ENCODE data around the gene IL10RB. TPM values are rescaled to one million over a fixed set of nuclear protein-coding genes. Genes with fewer than 3 reads are reported as not detected.

The IL10RB gene
- total RNA-seq, 1 experiment from 2014 or later = 3.1 TPM

DNA sequence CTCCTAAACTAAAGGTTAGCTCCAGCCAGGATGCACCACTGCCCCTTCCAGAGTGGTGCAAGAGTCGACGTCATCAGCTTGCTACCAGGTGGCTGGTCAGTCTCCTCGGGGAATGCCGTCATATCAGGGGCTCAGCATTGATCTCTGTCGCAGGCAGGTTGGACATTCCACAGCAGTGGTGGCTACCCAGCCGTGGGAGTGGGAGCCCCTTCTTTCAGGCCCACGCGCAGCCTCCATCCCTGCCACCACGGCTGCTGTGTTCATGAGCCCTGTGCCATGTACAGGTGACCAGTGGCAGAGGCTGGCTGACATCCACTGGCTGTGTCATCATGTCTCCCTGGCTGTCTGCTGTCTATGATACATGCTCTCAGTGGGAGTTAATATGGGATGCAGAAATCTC is 25.5 kb downstream of the IL10RB start:
- H3K9me3 Mint-ChIP-seq = no peaks in the 10 kb centered on the region

More for the DNA sequence above, 25.5 kb downstream of the IL10RB start:
- Histone ChIP-seq H3K18ac (ENCODE audit: insufficient read length, low read depth, low read length) (no peak overlapping the region), H3T11ph (ENCODE audit: low read length) (no peak overlapping the region), H4K5ac (ENCODE audit: insufficient read length, low read depth, low read length) (no peak overlapping the region), H4K20me1 (ENCODE audit: control insufficient read depth, insufficient read depth, insufficient read length) (no peaks in the 10 kb centered on the region), H3K4me1 (ENCODE audit: insufficient read depth, low read length) (no peaks in the 10 kb centered on the region), H3K79me1 (ENCODE audit: insufficient read depth, low read depth, low read length, poor library complexity, severe bottlenecking) (no peaks in the 10 kb centered on the region), H3K14ac (ENCODE audit: insufficient read depth, low read length) (no peak overlapping the region), H2BK12ac (ENCODE audit: insufficient read length, low read depth, low read length) (no peak overlapping the region), H4K91ac (ENCODE audit: insufficient read length, low read depth, low read length) (no peak overlapping the region), H2AFZ (ENCODE audit: low read length) (no peak overlapping the region), H4K8ac (replicated peaks; ENCODE audit: insufficient read length, low read depth, low read length) (no peak overlapping the region), H3K23ac (ENCODE audit: insufficient read length, low read depth, low read length) (no peak overlapping the region), H3K9me3 (ENCODE audit: control insufficient read depth, low read depth, low read length) (no peaks in the 10 kb centered on the region), H3K27me3 (ENCODE audit: insufficient read depth, low read length) (no peaks in the 10 kb centered on the region), H3K9ac (ENCODE audit: extremely low read depth, insufficient read length, low read length) (no peak overlapping the region), H3K79me2 (ENCODE audit: insufficient read depth, low read length) (no peaks in the 10 kb centered on the region), H2AK5ac (ENCODE audit: insufficient read length, low read length) (no peak overlapping the region), H3K4ac (ENCODE audit: low read depth, low read length) (no peak overlapping the region), H3K23me2 (ENCODE audit: insufficient read length, low read depth, low read length, poor library complexity, severe bottlenecking) (no peaks in the 10 kb centered on the region), H3K4me2 (ENCODE audit: insufficient read depth, insufficient read length, low read length) (no peak overlapping the region), H3K56ac (ENCODE audit: insufficient read length, low read depth, low read length) (no peak overlapping the region), H2BK20ac (ENCODE audit: low read depth, low read length, poor library complexity, severe bottlenecking) (no peak overlapping the region), H2BK5ac (ENCODE audit: insufficient read length, low read length) (no peak overlapping the region), H2BK15ac (ENCODE audit: low read depth, low read length) (no peak overlapping the region), H3K27ac (ENCODE audit: insufficient read length, low read depth, low read length) (no peak overlapping the region), H2BK120ac (ENCODE audit: low read depth, low read length, poor library complexity, severe bottlenecking) (no peak overlapping the region)
- DNase-seq = no peak
- no peak for TF ChIP-seq CTCF (conservative IDR thresholded peaks at IDR 0.05)
- H3K27ac Mint-ChIP-seq = peak overlapping the region in 1 of 3 experiments; percentile 7; a peak in 1 of 7 replicates
- no peaks in the 10 kb centered on the region for H3K36me3 Mint-ChIP-seq (ENCODE audit: insufficient read depth in 1 of 3, low read depth in 3 of 3)
- no peaks in the 10 kb centered on the region for H3K27me3 Mint-ChIP-seq (ENCODE audit: low read depth)
- H3K4me1 Mint-ChIP-seq = no peaks in the 10 kb centered on the region
- H3K4me3 Mint-ChIP-seq = no peak overlapping the region
- no CpG with 5 or more reads among the region's 9 CpGs for WGBS (ENCODE audit: extremely low coverage, insufficient read length, low lambda C conversion rate)

Measured in H9 (cell line).